Ishikawa (cell line): ENCODE results near the gene CBLB.

Experiments
- CEBPB ChIP-seq: IDR thresholded peaks from 2 replicates; pipeline ENCODE4 v1.6.1; 2012
- CREB1 ChIP-seq: IDR thresholded peaks from 2 replicates; pipeline ENCODE4 v1.6.1; 2012; ENCODE audit warnings: low read depth
- EGR1 ChIP-seq: IDR thresholded peaks from 2 replicates; pipeline ENCODE4 v1.6.1; 2012
- EP300 ChIP-seq: IDR thresholded peaks from 2 replicates; pipeline ENCODE4 v1.6.1; 2012; ENCODE audit warnings: borderline replicate concordance
- FOXM1 ChIP-seq: IDR thresholded peaks from 2 replicates; pipeline ENCODE4 v1.6.1; 2012; ENCODE audit warnings: low read depth, borderline replicate concordance
- MAX ChIP-seq: IDR thresholded peaks from 2 replicates; pipeline ENCODE4 v1.6.1; 2012
- NFIC ChIP-seq: IDR thresholded peaks from 2 replicates; pipeline ENCODE4 v1.6.1; 2012
- RAD21 ChIP-seq: IDR thresholded peaks from 2 replicates; pipeline ENCODE4 v1.6.1; 2012; ENCODE audit warnings: low read depth
- TAF1 ChIP-seq: IDR thresholded peaks from 2 replicates; pipeline ENCODE4 v1.6.1; 2012; ENCODE audit warnings: low read depth, mild to moderate bottlenecking
- TCF12 ChIP-seq: IDR thresholded peaks from 2 replicates; pipeline ENCODE4 v1.6.1; 2012; ENCODE audit warnings: low read depth
- TEAD4 ChIP-seq: IDR thresholded peaks from 2 replicates; pipeline ENCODE4 v1.6.1; 2012
- USF1 ChIP-seq: IDR thresholded peaks from 2 replicates; pipeline ENCODE4 v1.6.1; 2012
- YY1 ChIP-seq: IDR thresholded peaks from 2 replicates; pipeline ENCODE4 v1.6.1; 2012; ENCODE audit warnings: low read depth
- ZBTB7A ChIP-seq: IDR thresholded peaks from 2 replicates; pipeline ENCODE4 v1.6.1; 2012; ENCODE audit warnings: low read depth
- TF ChIP-seq, protein P1 (sequence below): IDR thresholded peaks from 2 replicates; pipeline ENCODE4 v1.6.1; 2012; ENCODE audit warnings: low read depth, mild to moderate bottlenecking

Gene CBLB

DNA sequence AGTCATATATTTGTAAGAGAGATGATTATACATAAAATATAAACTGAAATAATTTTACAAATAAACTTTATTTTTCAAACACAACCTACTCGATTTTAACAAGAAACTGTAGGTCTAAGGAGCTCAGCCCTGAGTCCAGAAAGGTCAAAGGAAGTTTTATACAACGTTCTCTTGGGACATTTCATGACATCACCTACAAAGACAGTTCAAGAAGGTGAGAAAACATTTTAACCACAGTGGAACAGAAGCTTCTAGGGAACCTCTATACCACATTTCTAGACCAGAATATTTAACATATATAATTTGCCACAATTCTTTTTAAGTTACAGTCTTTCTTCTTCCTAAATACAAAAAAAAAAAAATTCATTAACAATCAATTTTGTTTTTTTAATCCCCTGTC, 40.1 kb downstream of the CBLB start:
- TF ChIP-seq TEAD4 (no peak), EP300 (no peak), USF1 (no peak), EGR1 (no peak), ZBTB7A (no peak), CREB1 (no peak), NFIC (no peak), YY1 (no peak), TCF12 (no peak), TAF1 (no peak), FOXM1 (no peak), CEBPB (no peak), RAD21 (no peak), MAX (no peak)
- TF ChIP-seq, protein P1, sequence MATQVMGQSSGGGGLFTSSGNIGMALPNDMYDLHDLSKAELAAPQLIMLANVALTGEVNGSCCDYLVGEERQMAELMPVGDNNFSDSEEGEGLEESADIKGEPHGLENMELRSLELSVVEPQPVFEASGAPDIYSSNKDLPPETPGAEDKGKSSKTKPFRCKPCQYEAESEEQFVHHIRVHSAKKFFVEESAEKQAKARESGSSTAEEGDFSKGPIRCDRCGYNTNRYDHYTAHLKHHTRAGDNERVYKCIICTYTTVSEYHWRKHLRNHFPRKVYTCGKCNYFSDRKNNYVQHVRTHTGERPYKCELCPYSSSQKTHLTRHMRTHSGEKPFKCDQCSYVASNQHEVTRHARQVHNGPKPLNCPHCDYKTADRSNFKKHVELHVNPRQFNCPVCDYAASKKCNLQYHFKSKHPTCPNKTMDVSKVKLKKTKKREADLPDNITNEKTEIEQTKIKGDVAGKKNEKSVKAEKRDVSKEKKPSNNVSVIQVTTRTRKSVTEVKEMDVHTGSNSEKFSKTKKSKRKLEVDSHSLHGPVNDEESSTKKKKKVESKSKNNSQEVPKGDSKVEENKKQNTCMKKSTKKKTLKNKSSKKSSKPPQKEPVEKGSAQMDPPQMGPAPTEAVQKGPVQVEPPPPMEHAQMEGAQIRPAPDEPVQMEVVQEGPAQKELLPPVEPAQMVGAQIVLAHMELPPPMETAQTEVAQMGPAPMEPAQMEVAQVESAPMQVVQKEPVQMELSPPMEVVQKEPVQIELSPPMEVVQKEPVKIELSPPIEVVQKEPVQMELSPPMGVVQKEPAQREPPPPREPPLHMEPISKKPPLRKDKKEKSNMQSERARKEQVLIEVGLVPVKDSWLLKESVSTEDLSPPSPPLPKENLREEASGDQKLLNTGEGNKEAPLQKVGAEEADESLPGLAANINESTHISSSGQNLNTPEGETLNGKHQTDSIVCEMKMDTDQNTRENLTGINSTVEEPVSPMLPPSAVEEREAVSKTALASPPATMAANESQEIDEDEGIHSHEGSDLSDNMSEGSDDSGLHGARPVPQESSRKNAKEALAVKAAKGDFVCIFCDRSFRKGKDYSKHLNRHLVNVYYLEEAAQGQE = no peak

DNA sequence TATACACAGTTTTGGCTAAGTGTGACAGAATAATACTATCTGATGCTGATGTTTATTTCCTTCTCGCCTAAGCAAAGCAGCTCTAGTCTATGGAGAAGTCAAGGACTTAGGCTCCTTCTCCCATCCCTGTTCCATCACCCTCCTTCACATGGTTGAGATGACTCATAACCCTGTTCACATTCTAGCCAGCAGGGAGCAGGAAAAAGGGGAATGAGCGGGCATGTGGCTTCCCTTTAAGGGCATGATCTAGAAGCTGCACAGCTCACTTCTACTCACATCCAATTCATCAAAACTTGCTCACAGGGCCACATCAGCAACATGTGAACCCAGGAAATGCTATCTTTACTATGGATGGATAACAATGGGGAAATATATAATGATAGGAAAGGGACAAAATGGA, 40.9 kb downstream of the CBLB start:
- peak; percentile 56; the same call in 1 of the 2 replicates for TF ChIP-seq TEAD4
- TF ChIP-seq CREB1 = no peak
- 0 out of 2 replicates have a peak, but pooled peaks have one; percentile 32 for TF ChIP-seq MAX
- TF ChIP-seq EGR1 = no peak
- TF ChIP-seq TCF12 = no peak

GRCh38 chr3:105826778-105827634, 41.8 kb downstream of the CBLB start:
- no peak for TF ChIP-seq TCF12
- TF ChIP-seq CEBPB = no peak
- no peak for TF ChIP-seq EGR1
- no peak for TF ChIP-seq RAD21
- no peak for TF ChIP-seq CREB1
- TF ChIP-seq TEAD4 = no peak
- TF ChIP-seq TAF1 = no peak
- no peak for TF ChIP-seq EP300
- TF ChIP-seq FOXM1 = no peak
- TF ChIP-seq, protein P1 = no peak
- no peak for TF ChIP-seq NFIC
- no peak for TF ChIP-seq ZBTB7A
- TF ChIP-seq YY1 = no peak
- no peak for TF ChIP-seq USF1

- no peak for TF ChIP-seq YY1
- TF ChIP-seq USF1 = no peak
- TF ChIP-seq ZBTB7A = no peak
- TF ChIP-seq TCF12 = no peak
- no peak for TF ChIP-seq MAX
- TF ChIP-seq CREB1 = no peak
- no peak for TF ChIP-seq TEAD4
- TF ChIP-seq NFIC = no peak
- TF ChIP-seq, protein P1 = no peak
- no peak for TF ChIP-seq EGR1
- no peak for TF ChIP-seq EP300
- no peak for TF ChIP-seq FOXM1
- no peak for TF ChIP-seq CEBPB
- no peak for TF ChIP-seq RAD21
- no peak for TF ChIP-seq TAF1
These were observed 44.7 kb downstream of the CBLB start for GRCh38 chr3:105824129-105824528.
